ENCODE results near the gene FSCN2.

- TF ChIP-seq, protein P1, sequence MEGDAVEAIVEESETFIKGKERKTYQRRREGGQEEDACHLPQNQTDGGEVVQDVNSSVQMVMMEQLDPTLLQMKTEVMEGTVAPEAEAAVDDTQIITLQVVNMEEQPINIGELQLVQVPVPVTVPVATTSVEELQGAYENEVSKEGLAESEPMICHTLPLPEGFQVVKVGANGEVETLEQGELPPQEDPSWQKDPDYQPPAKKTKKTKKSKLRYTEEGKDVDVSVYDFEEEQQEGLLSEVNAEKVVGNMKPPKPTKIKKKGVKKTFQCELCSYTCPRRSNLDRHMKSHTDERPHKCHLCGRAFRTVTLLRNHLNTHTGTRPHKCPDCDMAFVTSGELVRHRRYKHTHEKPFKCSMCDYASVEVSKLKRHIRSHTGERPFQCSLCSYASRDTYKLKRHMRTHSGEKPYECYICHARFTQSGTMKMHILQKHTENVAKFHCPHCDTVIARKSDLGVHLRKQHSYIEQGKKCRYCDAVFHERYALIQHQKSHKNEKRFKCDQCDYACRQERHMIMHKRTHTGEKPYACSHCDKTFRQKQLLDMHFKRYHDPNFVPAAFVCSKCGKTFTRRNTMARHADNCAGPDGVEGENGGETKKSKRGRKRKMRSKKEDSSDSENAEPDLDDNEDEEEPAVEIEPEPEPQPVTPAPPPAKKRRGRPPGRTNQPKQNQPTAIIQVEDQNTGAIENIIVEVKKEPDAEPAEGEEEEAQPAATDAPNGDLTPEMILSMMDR (conservative IDR thresholded peaks at IDR 0.05), result no peak
- no peak for TF ChIP-seq EZH2 (IDR thresholded peaks at IDR 0.05; ENCODE audit: low read depth)
Measured at GRCh38 chr17:81491761-81492160, 36.4 kb upstream of the FSCN2 start.
